ENCODE data around the gene LRRC1. TPM values are rescaled to one million over a fixed set of nuclear protein-coding genes. Genes with fewer than 3 reads are reported as not detected.

Gene LRRC1
- total and polyA plus RNA-seq, 2 donors (not counting 1 experiment from before 2014, with no cell fraction given), result 3.4 to 8.9 TPM

DNA sequence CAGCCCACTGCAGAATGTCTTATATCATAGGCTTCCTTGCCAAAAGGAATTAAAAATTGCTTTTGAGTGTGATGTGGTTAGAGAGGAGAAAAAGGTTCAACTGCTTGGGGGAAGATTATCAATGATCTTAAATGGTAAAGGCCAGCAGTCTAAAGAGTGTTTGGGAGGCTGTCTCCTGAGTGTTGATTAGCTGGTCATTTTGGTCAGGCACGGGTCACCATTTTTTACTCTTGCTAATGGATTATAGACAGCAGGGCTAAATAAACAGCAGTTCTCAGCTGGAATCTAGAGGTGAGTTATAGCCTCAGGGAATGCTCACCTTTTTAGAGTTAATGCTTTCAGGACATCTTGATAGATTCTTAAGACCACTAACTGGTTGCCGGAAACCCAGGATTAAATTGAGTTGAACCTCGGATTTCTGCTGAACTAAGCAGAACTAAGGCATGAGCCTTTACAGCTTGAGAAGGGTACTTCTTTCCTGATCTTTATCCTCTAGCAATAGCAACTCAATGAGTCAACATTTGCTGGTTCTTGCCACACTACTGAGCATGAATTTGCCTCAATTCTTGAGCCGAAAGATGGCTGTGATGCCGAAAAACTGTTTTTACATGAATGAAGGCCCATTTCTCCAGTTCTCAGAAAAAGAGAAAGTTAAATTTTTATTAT lies 120.4 kb downstream of the LRRC1 start:
- Histone ChIP-seq H2AFZ (ENCODE audit: insufficient read depth, low read depth, low read length, poor library complexity, severe bottlenecking) (no peak overlapping the region), H3K4me3 (ENCODE audit: control extremely low read depth in 1 of 5, extremely low read depth in 1 of 5, insufficient read depth in 1 of 5, low read depth in 2 of 5, low read length in 4 of 5) (no peak overlapping the region), H4K20me1 (ENCODE audit: control insufficient read depth, insufficient read depth, low read length, poor library complexity, severe bottlenecking) (no peaks in the 10 kb centered on the region), H3K9me3 (ENCODE audit: control extremely low read depth in 1 of 3, control insufficient read depth in 2 of 3, insufficient read depth in 1 of 3, low read length in 2 of 3) (no peaks in the 10 kb centered on the region), H3K27ac (ENCODE audit: low read length in 2 of 2) (no peak overlapping the region), H3K36me3 (replicated peaks in 1 of 2; ENCODE audit: control extremely low read depth in 1 of 2, control insufficient read depth in 1 of 2, extremely low read depth in 1 of 2, insufficient read depth in 2 of 2, low read length in 1 of 2) (peaks cover 1 to 19% of the 10 kb centered on the region in 2 experiments), H3K9ac (ENCODE audit: low read length) (no peak overlapping the region), H3K4me2 (replicated peaks; ENCODE audit: low read depth, low read length, poor library complexity, severe bottlenecking) (no peak overlapping the region), H3K27me3 (replicated peaks in 1 of 4; ENCODE audit: control extremely low read depth in 1 of 4, control insufficient read depth in 3 of 4, insufficient read depth in 4 of 4, low read length in 3 of 4) (no peaks in the 10 kb centered on the region), H3K4me1 (ENCODE audit: control insufficient read depth in 2 of 2, insufficient read depth in 2 of 2, low read length in 2 of 2) (no peaks in the 10 kb centered on the region), H3K79me2 (ENCODE audit: control insufficient read depth, insufficient read depth, low read length) (no peaks in the 10 kb centered on the region)
- no peak for ATAC-seq (ENCODE audit: low read depth)
- intact Hi-C loops (cut with micrococcal nuclease), result no loop called here
- H3K9me3 Mint-ChIP-seq (ENCODE audit: insufficient read depth), result no peaks in the 10 kb centered on the region
- no peak overlapping the region for H3K4me3 Mint-ChIP-seq
- CTCF ChIA-PET, result no interaction called here
- POLR2A ChIA-PET, result no interaction called here
- 96% methylated on average over 5 of the region's 5 CpGs for WGBS (ENCODE audit: insufficient coverage)
- H3K27ac Mint-ChIP-seq, result no peak overlapping the region
- no peaks in the 10 kb centered on the region for H3K4me1 Mint-ChIP-seq
- no peaks in the 10 kb centered on the region for H3K27me3 Mint-ChIP-seq
- no peak for DNase-seq
- TF ChIP-seq, protein P1, sequence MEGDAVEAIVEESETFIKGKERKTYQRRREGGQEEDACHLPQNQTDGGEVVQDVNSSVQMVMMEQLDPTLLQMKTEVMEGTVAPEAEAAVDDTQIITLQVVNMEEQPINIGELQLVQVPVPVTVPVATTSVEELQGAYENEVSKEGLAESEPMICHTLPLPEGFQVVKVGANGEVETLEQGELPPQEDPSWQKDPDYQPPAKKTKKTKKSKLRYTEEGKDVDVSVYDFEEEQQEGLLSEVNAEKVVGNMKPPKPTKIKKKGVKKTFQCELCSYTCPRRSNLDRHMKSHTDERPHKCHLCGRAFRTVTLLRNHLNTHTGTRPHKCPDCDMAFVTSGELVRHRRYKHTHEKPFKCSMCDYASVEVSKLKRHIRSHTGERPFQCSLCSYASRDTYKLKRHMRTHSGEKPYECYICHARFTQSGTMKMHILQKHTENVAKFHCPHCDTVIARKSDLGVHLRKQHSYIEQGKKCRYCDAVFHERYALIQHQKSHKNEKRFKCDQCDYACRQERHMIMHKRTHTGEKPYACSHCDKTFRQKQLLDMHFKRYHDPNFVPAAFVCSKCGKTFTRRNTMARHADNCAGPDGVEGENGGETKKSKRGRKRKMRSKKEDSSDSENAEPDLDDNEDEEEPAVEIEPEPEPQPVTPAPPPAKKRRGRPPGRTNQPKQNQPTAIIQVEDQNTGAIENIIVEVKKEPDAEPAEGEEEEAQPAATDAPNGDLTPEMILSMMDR (IDR thresholded peaks at IDR 0.05), result no peak
- TF ChIP-seq EZH2 (IDR thresholded peaks at IDR 0.05; ENCODE audit: borderline replicate concordance, insufficient read depth, low read depth, low read length, poor library complexity, severe bottlenecking), result no peak

DNA sequence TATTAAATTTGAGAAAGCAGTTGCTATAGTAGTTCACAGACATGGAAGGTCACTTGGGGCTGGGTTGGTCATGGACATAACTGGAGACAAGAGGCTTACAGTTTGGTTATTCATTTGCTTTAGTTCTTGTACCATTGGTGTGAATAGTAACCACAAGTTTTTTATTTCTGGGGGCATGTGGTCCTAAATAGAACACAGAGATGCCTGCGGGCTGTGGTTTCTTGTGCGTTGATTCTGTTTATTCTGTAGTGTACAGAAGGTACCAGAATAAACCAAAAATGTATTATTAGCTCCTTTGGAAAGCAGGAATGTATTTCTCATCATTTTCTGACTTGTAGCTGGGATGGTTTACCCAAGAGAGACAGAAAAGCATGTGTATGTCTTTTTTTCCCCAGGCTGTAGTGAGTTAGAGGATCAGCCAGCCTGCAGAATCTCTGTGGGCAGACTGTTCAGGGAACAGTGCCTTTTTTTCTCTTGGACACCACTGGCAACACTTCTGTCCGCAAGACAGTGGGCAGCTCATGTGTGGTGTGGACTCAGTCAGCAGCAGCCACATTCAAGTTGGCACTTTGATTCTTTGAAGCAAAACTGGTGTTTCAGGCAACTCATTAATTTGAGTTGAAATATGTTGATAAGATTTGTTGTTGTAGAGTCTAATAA lies 122.1 kb downstream of the LRRC1 start:
- H3K4me3 ChIP-seq (ENCODE audit: control extremely low read depth in 1 of 5, extremely low read depth in 1 of 5, insufficient read depth in 1 of 5, low read depth in 2 of 5, low read length in 4 of 5), result no peak overlapping the region
- H3K9me3 ChIP-seq (ENCODE audit: control extremely low read depth in 1 of 3, control insufficient read depth in 2 of 3, insufficient read depth in 1 of 3, low read length in 2 of 3), result no peaks in the 10 kb centered on the region
- H3K9ac ChIP-seq (ENCODE audit: low read length), result no peak overlapping the region
- H3K36me3 ChIP-seq (replicated peaks in 1 of 2; ENCODE audit: control extremely low read depth in 1 of 2, control insufficient read depth in 1 of 2, extremely low read depth in 1 of 2, insufficient read depth in 2 of 2, low read length in 1 of 2), result peaks cover 1 to 24% of the 10 kb centered on the region in 2 experiments
- ChIA-PET POLR2A (no interaction called here), CTCF (no interaction called here)
- intact Hi-C loops (cut with micrococcal nuclease), result no loop called here
- WGBS (ENCODE audit: insufficient coverage), result 80% methylated on average over 1 of the region's 3 CpGs
- no peaks in the 10 kb centered on the region for H3K27me3 ChIP-seq (replicated peaks in 1 of 4; ENCODE audit: control extremely low read depth in 1 of 4, control insufficient read depth in 3 of 4, insufficient read depth in 4 of 4, low read length in 3 of 4)
- no peaks in the 10 kb centered on the region for H4K20me1 ChIP-seq (ENCODE audit: control insufficient read depth, insufficient read depth, low read length, poor library complexity, severe bottlenecking)
- H3K79me2 ChIP-seq (ENCODE audit: control insufficient read depth, insufficient read depth, low read length), result no peaks in the 10 kb centered on the region
- H3K27ac Mint-ChIP-seq, result no peak overlapping the region
- no peak overlapping the region for H3K4me3 Mint-ChIP-seq
- H3K4me1 ChIP-seq (ENCODE audit: control insufficient read depth in 2 of 2, insufficient read depth in 2 of 2, low read length in 2 of 2), result no peaks in the 10 kb centered on the region
- no peaks in the 10 kb centered on the region for H3K27me3 Mint-ChIP-seq
- ATAC-seq (ENCODE audit: low read depth) (no peak), DNase-seq (no peak)
- no peak overlapping the region for H3K27ac ChIP-seq (ENCODE audit: low read length in 2 of 2)
- H3K4me2 ChIP-seq (replicated peaks; ENCODE audit: low read depth, low read length, poor library complexity, severe bottlenecking), result no peak overlapping the region
- H2AFZ ChIP-seq (ENCODE audit: insufficient read depth, low read depth, low read length, poor library complexity, severe bottlenecking), result no peak overlapping the region
- no peak for TF ChIP-seq EZH2 (IDR thresholded peaks at IDR 0.05; ENCODE audit: borderline replicate concordance, insufficient read depth, low read depth, low read length, poor library complexity, severe bottlenecking)
- TF ChIP-seq, protein P1 (IDR thresholded peaks at IDR 0.05), result no peak
- no peaks in the 10 kb centered on the region for H3K9me3 Mint-ChIP-seq (ENCODE audit: insufficient read depth)
- no peaks in the 10 kb centered on the region for H3K4me1 Mint-ChIP-seq
